H1 (cell line): ENCODE results near the gene KIAA1328. TPM values are rescaled to one million over a fixed set of nuclear protein-coding genes. Genes with fewer than 3 reads are reported as not detected.

Experiments
- CTCF ChIA-PET: fragments of 300-600 bp; sonication (Branson Sonifier 250); formaldehyde crosslinking; loops from one replicate; lab custom pipeline; 2021; ENCODE audit not compliant: partially characterized antibody; lab: Charles Lee
- POLR2A ChIA-PET: fragments of 300-600 bp; sonication (Branson Sonifier 250); formaldehyde crosslinking; loops from one replicate; lab custom pipeline; 2021; ENCODE audit warnings: inconsistent platforms; ENCODE audit not compliant: partially characterized antibody; lab: Charles Lee
- DNase-seq, 2 experiments: peaks; one replicate each; pipeline versions ENCODE4 v3.0.0 to v3.0.0-alpha.2; 2010 to 2022; ENCODE audit warnings: low spot score in 2 of 2, low read depth in 1 of 2, mixed read lengths in 1 of 2
- FAIRE-seq: peaks from 2 replicates; lab custom pipeline; 2011; peaks lifted over from hg19 to GRCh38; lab: Jason Lieb, UNC
- H2AFZ ChIP-seq: 2 replicates; pipeline ENCODE4 v1.8.1; 2012; ENCODE audit warnings: low read length, inconsistent platforms
- H2AK5ac ChIP-seq: 2 replicates; pipeline ENCODE4 v1.6.1; 2013; ENCODE audit warnings: low read depth, low read length
- H2BK120ac ChIP-seq: replicated peaks from 2 replicates; pipeline ENCODE3; 2013; ENCODE audit warnings: low read depth, low read length, inconsistent platforms
- H2BK12ac ChIP-seq: 2 replicates; pipeline ENCODE4 v1.6.1; 2013; ENCODE audit warnings: low read depth, low read length
- H2BK15ac ChIP-seq: 2 replicates; pipeline ENCODE4 v1.6.1; 2013; ENCODE audit warnings: low read length
- H2BK20ac ChIP-seq: 2 replicates; pipeline ENCODE4 v1.6.1; 2013; ENCODE audit warnings: low read length
- H2BK5ac ChIP-seq: 2 replicates; pipeline ENCODE4 v1.6.1; 2013; ENCODE audit warnings: low read depth, low read length
- H3K14ac ChIP-seq: 2 replicates; pipeline ENCODE4 v1.6.1; 2013; ENCODE audit warnings: inconsistent platforms; ENCODE audit not compliant: insufficient read length
- H3K18ac ChIP-seq: 2 replicates; pipeline ENCODE4 v1.6.1; 2013; ENCODE audit warnings: low read length; ENCODE audit errors: extremely low read depth
- H3K23ac ChIP-seq: 2 replicates; pipeline ENCODE4 v1.6.1; 2013; ENCODE audit warnings: inconsistent platforms; ENCODE audit not compliant: insufficient read length
- H3K23me2 ChIP-seq: 2 replicates; pipeline ENCODE4 v1.6.1; 2013; ENCODE audit warnings: low read depth, low read length
- H3K27ac ChIP-seq: 2 replicates; pipeline ENCODE4 v1.6.1; 2011; ENCODE audit warnings: low read depth, low read length, inconsistent platforms
- H3K27me3 ChIP-seq, 4 experiments: replicated peaks in 1 of 4; 1 replicate in 1 of 4; 2 replicates in 3 of 4; pipeline versions ENCODE4 v1.6.1 to v1.8.1; 2011 to 2013; ENCODE audit warnings: low read length in 3 of 4, mild to moderate bottlenecking in 3 of 4, inconsistent platforms in 2 of 4, mixed read lengths in 2 of 4, moderate library complexity in 1 of 4; ENCODE audit not compliant: control insufficient read depth in 3 of 4, insufficient read depth in 3 of 4; ENCODE audit errors: extremely low read depth in 1 of 4
- H3K36me3 ChIP-seq, 4 experiments: 2 replicates each; pipeline versions ENCODE4 v1.6.1 to v1.8.1; 2011 to 2013; ENCODE audit warnings: mild to moderate bottlenecking in 4 of 4, low read length in 3 of 4, moderate library complexity in 2 of 4, control low read depth in 1 of 4, inconsistent platforms in 1 of 4; ENCODE audit not compliant: insufficient read depth in 4 of 4, control insufficient read depth in 2 of 4
- H3K4ac ChIP-seq: replicated peaks from 2 replicates; pipeline ENCODE3; 2013; ENCODE audit warnings: low read length, low read depth, mixed read lengths, inconsistent platforms; ENCODE audit not compliant: insufficient read length
- H3K4me1 ChIP-seq, 4 experiments: replicated peaks in 1 of 4; 1 replicate in 1 of 4; 2 replicates in 3 of 4; pipeline versions ENCODE4 v1.6.1 to v1.8.1; 2011 to 2013; ENCODE audit warnings: low read length in 3 of 4, inconsistent platforms in 2 of 4, mixed read lengths in 1 of 4; ENCODE audit not compliant: insufficient read depth in 4 of 4, control insufficient read depth in 3 of 4
- H3K4me2 ChIP-seq, 2 experiments: 2 replicates each; pipeline versions ENCODE4 v1.6.1 to v1.8.1; 2011 to 2013; ENCODE audit warnings: low read depth in 2 of 2, low read length in 2 of 2, control low read depth in 1 of 2, inconsistent platforms in 1 of 2, mild to moderate bottlenecking in 1 of 2; ENCODE audit not compliant: insufficient read depth in 1 of 2
- H3K4me3 ChIP-seq, 4 experiments: fragments of 200-600, 300-600 bp in 1 of 4; sonication (generic), shearing (Covaris generic), sonication (Bioruptor Twin) in 1 of 4; 2 replicates each; pipeline versions ENCODE4 v1.5.1 to v1.8.1; 2011 to 2016; ENCODE audit warnings: low read length in 4 of 4, low read depth in 3 of 4, control low read depth in 2 of 4, inconsistent platforms in 2 of 4, mild to moderate bottlenecking in 2 of 4, mixed read lengths in 1 of 4, moderate library complexity in 1 of 4; ENCODE audit not compliant: insufficient read depth in 2 of 4; ENCODE audit errors: extremely low read depth in 1 of 4
- H3K56ac ChIP-seq: replicated peaks from 2 replicates; pipeline ENCODE3; 2013; ENCODE audit warnings: low read depth, mild to moderate bottlenecking, mixed read lengths, low read length, inconsistent platforms; ENCODE audit not compliant: insufficient read length
- H3K79me1 ChIP-seq: 2 replicates; pipeline ENCODE4 v1.6.1; 2013; ENCODE audit warnings: low read depth, low read length, control low read depth
- H3K79me2 ChIP-seq, 2 experiments: 2 replicates each; pipeline versions ENCODE4 v1.6.1 to v1.8.1; 2012 to 2013; ENCODE audit warnings: low read length in 2 of 2, mild to moderate bottlenecking in 2 of 2, inconsistent platforms in 1 of 2; ENCODE audit not compliant: insufficient read depth in 2 of 2, control insufficient read depth in 1 of 2
- H3K9ac ChIP-seq, 4 experiments: replicated peaks in 1 of 4; 1 replicate in 1 of 4; 2 replicates in 3 of 4; pipeline versions ENCODE4 v1.6.1 to v1.8.1; 2011 to 2013; ENCODE audit warnings: low read depth in 3 of 4, low read length in 3 of 4, control low read depth in 2 of 4, mild to moderate bottlenecking in 2 of 4, moderate library complexity in 2 of 4, inconsistent platforms in 1 of 4; ENCODE audit errors: extremely low read depth in 1 of 4
- H3K9me3 ChIP-seq, 2 experiments: 2 replicates each; pipeline versions ENCODE4 v1.6.1 to v1.8.1; 2012 to 2013; ENCODE audit warnings: mild to moderate bottlenecking in 2 of 2, moderate library complexity in 2 of 2, control low read depth in 1 of 2, inconsistent platforms in 1 of 2, low read depth in 1 of 2, low read length in 1 of 2, mixed read lengths in 1 of 2; ENCODE audit not compliant: insufficient read depth in 2 of 2
- H4K20me1 ChIP-seq, 2 experiments: replicated peaks in 1 of 2; 2 replicates each; pipeline versions ENCODE3 to v1.8.1; 2011 to 2013; ENCODE audit warnings: inconsistent platforms in 2 of 2, low read length in 2 of 2, mild to moderate bottlenecking in 1 of 2; ENCODE audit not compliant: insufficient read depth in 2 of 2, control insufficient read depth in 1 of 2
- H4K5ac ChIP-seq: 2 replicates; pipeline ENCODE4 v1.6.1; 2013; ENCODE audit warnings: low read length, low read depth, mixed read lengths, inconsistent platforms; ENCODE audit not compliant: insufficient read length
- H4K8ac ChIP-seq: 2 replicates; pipeline ENCODE4 v1.8.0; 2013; ENCODE audit warnings: mild to moderate bottlenecking, moderate library complexity, low read length, inconsistent platforms; ENCODE audit not compliant: insufficient read depth; ENCODE audit errors: extremely low read depth
- H4K91ac ChIP-seq: replicated peaks from 2 replicates; pipeline ENCODE3; 2013; ENCODE audit warnings: low read length, mixed read lengths, inconsistent platforms; ENCODE audit not compliant: insufficient read length
- CBX5 ChIP-seq: fragments of 300-800, 300-1000 bp; sonication (generic); IDR thresholded peaks from 2 replicates; pipeline ENCODE4 v1.7.1; 2016; ENCODE audit warnings: antibody characterized with exemption, low read length, low read depth
- HDAC6 ChIP-seq: IDR thresholded peaks from one replicate; pipeline ENCODE4 v1.7.1; 2012; ENCODE audit warnings: low read depth, mild to moderate bottlenecking, inconsistent platforms, low read length, moderate library complexity
- KDM1A ChIP-seq: fragments of 200-600, 300-600 bp; sonication (generic); IDR thresholded peaks from 2 replicates; pipeline ENCODE4 v1.7.1; 2016; ENCODE audit warnings: mild to moderate bottlenecking, low read length, borderline replicate concordance
- MAX ChIP-seq: IDR thresholded peaks from 2 replicates; pipeline ENCODE4 v1.6.1; 2012; ENCODE audit warnings: inconsistent platforms
- SIRT6 ChIP-seq: IDR thresholded peaks from one replicate; pipeline ENCODE4 v1.7.1; 2012; ENCODE audit warnings: low read length, inconsistent platforms
- SP1 ChIP-seq: IDR thresholded peaks from 2 replicates; pipeline ENCODE4 v1.6.1; 2011; ENCODE audit warnings: low read depth, low read length
- SP2 ChIP-seq: IDR thresholded peaks from 2 replicates; pipeline ENCODE4 v1.6.1; 2012; ENCODE audit warnings: mild to moderate bottlenecking, low read length, inconsistent platforms
- TAF1 ChIP-seq: IDR thresholded peaks from 2 replicates; pipeline ENCODE4 v1.6.1; 2011; ENCODE audit warnings: mild to moderate bottlenecking, low read depth, low read length
- TAF7 ChIP-seq: optimal IDR thresholded peaks from 2 replicates; pipeline ENCODE3; 2011; ENCODE audit warnings: low read depth, mild to moderate bottlenecking, inconsistent platforms, low read length, moderate library complexity, borderline replicate concordance
- polyA plus RNA-seq, 7 experiments: library from polyadenylated mRNA; depleted of rRNA in 3 of 7; stranded (reverse) in 5 of 7; unstranded in 2 of 7; fragments of >200 nt in 5 of 7; fragments of 200-250 nt in 2 of 7; gene quantifications; 1 replicate in 5 of 7; 2 replicates in 1 of 7; 4 replicates in 1 of 7; pipeline versions ENCODE4 v1.2.1 to v1.2.3, GENCODE V29; 2011 to 2013; ENCODE audit warnings: missing spikeins in 2 of 7, mixed read lengths in 2 of 7
- total RNA-seq: library from RNA; stranded (reverse); fragmentation: NEBNext Ultra II Directional; extraction: Animal tissue kit (Norgen Biotek cat#: 25700); gene quantifications from 2 replicates; pipeline ENCODE4 v1.2.1, GENCODE V29; 2021
- TF ChIP-seq, protein P1 (sequence below): IDR thresholded peaks from 2 replicates; pipeline ENCODE4 v1.6.1; 2012; ENCODE audit warnings: low read length, inconsistent platforms
- TF ChIP-seq, protein P2 (sequence below), 3 experiments: IDR thresholded peaks; 1 replicate in 2 of 3; 2 replicates in 1 of 3; pipeline versions ENCODE4 v1.5.1 to v1.6.1; 2011; ENCODE audit warnings: low read length in 3 of 3, mild to moderate bottlenecking in 3 of 3, inconsistent platforms in 2 of 3, low read depth in 1 of 3, moderate library complexity in 1 of 3; ENCODE audit not compliant: insufficient read depth in 1 of 3; ENCODE audit errors: control extremely low read depth in 1 of 3

KIAA1328 gene
- total and polyA plus RNA-seq, 2 of the 8 experiments (the other 6 are each of a cell fraction or from before 2014, with no cell fraction given) = 2.6 to 5.7 TPM

DNA sequence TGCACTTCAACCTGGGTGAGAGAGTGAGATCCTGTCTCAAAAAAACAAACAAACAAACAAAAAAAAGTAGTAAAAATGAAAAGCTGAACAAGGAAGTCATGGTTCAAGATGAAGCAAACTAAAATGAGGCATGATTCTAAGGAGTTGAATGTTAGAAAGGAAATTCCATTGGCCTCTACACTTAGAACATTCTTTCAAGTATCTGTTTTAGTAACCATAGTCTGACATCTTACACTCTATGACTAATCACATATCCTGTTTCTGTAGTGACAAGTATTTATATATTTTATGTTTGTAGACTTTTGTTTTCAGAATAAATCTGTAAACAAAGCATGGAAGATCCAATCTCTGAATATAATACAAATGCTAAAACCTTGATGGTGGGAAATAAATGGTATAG, 164.1 kb downstream of the KIAA1328 start:
- FAIRE-seq (no peak), DNase-seq (no peak)
- H3K4me1 ChIP-seq = no peaks in the 10 kb centered on the region
- H3K56ac ChIP-seq = no peak overlapping the region
- H3K9me3 ChIP-seq = no peaks in the 10 kb centered on the region
- no peak overlapping the region for H4K5ac ChIP-seq
- no peak overlapping the region for H3K18ac ChIP-seq
- H2AK5ac ChIP-seq = no peak overlapping the region
- no peak overlapping the region for H3K14ac ChIP-seq
- H2BK20ac ChIP-seq = no peak overlapping the region
- H3K23me2 ChIP-seq = no peaks in the 10 kb centered on the region
- H3K4ac ChIP-seq = no peak overlapping the region
- H2AFZ ChIP-seq = no peak overlapping the region
- no peaks in the 10 kb centered on the region for H3K36me3 ChIP-seq
- no peak overlapping the region for H3K23ac ChIP-seq
- no peak overlapping the region for H3K4me2 ChIP-seq
- H2BK120ac ChIP-seq = no peak overlapping the region
- no peaks in the 10 kb centered on the region for H3K79me2 ChIP-seq
- no peak overlapping the region for H2BK15ac ChIP-seq
- no peak overlapping the region for H4K91ac ChIP-seq
- no peaks in the 10 kb centered on the region for H4K20me1 ChIP-seq
- no peak overlapping the region for H4K8ac ChIP-seq
- no peak overlapping the region for H2BK12ac ChIP-seq
- POLR2A ChIA-PET = interaction anchor here (0.7 kb wide), 1 partner anchor 23 kb away, joined by 3 read pairs; no protein-coding TSS in a partner anchor
- no peaks in the 10 kb centered on the region for H3K79me1 ChIP-seq
- no peak overlapping the region for H2BK5ac ChIP-seq
- no peaks in the 10 kb centered on the region for H3K27me3 ChIP-seq
- H3K27ac ChIP-seq = no peak overlapping the region
- CTCF ChIA-PET = interaction anchor here (0.6 to 0.7 kb wide), 2 partner anchors 50 to 845 kb away, joined by 3 read pairs; no protein-coding TSS in a partner anchor
- no peak overlapping the region for H3K9ac ChIP-seq
- H3K4me3 ChIP-seq = no peak overlapping the region
- TF ChIP-seq TAF7 (no peak), SP2 (no peak), HDAC6 (no peak), CBX5 (no peak), KDM1A (no peak), TAF1 (no peak), MAX (no peak), SIRT6 (no peak), SP1 (no peak)
- TF ChIP-seq, protein P1, sequence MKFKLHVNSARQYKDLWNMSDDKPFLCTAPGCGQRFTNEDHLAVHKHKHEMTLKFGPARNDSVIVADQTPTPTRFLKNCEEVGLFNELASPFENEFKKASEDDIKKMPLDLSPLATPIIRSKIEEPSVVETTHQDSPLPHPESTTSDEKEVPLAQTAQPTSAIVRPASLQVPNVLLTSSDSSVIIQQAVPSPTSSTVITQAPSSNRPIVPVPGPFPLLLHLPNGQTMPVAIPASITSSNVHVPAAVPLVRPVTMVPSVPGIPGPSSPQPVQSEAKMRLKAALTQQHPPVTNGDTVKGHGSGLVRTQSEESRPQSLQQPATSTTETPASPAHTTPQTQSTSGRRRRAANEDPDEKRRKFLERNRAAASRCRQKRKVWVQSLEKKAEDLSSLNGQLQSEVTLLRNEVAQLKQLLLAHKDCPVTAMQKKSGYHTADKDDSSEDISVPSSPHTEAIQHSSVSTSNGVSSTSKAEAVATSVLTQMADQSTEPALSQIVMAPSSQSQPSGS = no peak
- TF ChIP-seq, protein P2, sequence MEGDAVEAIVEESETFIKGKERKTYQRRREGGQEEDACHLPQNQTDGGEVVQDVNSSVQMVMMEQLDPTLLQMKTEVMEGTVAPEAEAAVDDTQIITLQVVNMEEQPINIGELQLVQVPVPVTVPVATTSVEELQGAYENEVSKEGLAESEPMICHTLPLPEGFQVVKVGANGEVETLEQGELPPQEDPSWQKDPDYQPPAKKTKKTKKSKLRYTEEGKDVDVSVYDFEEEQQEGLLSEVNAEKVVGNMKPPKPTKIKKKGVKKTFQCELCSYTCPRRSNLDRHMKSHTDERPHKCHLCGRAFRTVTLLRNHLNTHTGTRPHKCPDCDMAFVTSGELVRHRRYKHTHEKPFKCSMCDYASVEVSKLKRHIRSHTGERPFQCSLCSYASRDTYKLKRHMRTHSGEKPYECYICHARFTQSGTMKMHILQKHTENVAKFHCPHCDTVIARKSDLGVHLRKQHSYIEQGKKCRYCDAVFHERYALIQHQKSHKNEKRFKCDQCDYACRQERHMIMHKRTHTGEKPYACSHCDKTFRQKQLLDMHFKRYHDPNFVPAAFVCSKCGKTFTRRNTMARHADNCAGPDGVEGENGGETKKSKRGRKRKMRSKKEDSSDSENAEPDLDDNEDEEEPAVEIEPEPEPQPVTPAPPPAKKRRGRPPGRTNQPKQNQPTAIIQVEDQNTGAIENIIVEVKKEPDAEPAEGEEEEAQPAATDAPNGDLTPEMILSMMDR (IDR thresholded peaks at IDR 0.05; ENCODE audit: control extremely low read depth in 1 of 3, insufficient read depth in 1 of 3, low read depth in 1 of 3, low read length in 3 of 3) = no peak
